ENCODE results near the gene BNIP3.

BNIP3 gene

DNA sequence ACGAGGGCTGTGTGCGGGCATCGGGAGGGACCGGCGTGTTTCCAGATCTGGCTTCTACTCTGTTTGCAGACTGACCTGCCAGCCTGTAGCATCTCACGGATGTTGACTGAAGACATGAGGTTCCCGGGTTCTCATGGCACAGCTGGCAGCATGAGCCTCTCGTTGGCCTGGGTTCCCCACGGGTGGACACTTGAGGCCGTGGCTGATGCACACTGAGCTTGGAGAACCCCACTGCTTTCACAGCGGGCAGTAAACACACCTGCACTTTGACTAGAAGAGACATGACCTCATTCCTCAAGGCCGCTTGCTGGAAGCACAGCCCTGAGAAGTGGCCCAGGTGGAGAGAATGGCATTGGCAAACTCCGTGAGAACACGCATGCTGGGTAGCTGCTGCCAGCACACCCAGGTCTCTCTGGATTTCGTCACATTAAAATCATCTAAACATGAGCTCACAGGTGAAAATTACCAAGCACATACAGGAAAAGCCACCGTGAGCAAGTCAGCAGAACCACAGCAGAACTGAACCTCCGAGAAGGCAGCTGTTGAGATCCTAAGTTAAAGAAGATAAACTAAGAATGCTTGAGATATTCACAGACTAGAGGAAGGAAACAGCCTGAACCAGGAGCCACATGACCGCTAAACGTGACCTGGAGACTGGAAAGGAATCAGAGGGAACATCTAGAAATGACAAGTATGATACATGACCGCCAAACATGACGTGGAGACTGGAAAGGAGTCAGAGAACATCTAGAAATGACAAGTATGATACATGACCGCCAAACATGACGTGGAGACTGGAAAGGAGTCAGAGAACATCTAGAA lies 32.5 kb downstream of the BNIP3 start:
- no peak for DNase-seq (ENCODE audit: low read depth)

DNA sequence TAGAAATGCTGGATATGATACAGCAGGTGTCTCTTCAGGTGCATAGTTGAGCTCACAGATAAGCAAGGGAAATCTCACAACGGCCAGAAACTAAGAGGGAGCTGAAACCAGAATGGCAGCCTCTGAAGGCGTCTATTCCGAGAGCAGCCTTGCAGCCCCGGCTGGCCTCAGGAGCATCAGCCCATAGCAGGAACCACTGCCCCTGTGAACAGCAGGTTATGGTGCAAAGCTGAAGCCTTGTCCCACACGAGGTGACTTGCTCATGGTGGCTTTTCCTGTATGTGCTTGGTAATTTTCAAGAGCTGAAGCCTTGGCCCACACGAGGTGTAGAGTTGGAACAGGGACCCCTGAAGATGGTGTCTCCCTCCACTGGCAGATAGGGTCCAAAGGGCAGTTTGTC lies 33.2 kb downstream of the BNIP3 start:
- DNase-seq (ENCODE audit: low read depth), result no peak

DNA sequence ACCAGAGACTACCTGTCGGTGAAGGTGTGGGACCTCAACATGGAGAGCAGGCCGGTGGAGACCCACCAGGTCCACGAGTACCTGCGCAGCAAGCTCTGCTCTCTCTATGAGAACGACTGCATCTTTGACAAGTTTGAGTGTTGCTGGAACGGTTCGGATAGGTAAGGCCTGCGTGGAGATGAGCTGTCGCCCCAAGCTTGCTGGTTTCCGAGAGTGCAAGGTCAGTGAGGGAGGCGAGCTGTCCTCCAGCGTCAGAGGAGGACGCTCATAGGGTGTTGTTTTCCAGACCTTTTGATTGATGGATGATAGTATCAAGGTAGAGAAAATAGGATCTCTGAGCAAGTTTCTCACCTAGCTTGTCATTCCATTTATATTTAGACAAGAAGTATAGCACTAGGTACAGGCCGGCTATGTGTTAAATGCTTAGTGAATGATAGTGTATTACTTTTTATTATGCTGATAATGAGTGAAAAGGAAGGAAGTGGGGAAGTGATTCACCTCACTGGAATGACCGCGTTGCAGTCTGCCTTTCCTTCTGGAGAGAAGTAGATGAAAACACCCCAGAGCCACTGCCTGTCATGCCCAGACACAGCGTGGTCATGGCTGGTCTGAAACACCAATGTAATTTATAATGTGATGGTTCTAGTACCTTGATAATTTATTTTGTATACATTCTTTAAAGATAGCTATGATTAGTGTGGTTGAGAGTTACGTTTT lies 33.9 kb downstream of the BNIP3 start:
- peak; percentile 73 for DNase-seq (ENCODE audit: low read depth)

DNA sequence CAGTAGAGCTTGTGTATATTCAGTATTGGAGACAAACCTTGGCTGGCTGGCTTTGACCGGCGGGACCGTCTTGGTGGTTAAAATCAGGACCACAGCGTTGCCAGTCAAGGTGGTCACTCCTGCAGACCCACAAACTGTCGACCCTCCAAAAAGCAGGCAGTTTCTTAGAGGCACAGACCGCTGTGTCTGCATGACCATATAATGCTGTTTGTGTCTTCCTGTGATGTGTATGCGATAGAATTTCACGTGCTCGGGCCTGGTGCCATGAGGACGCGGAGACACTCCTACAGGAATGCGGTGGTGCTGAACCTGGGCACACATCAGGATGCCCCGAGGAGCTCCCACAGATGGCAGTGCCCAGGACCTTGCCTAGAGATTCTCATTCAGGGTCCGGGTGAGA lies 34.8 kb downstream of the BNIP3 start:
- no peak for DNase-seq (ENCODE audit: low read depth)

DNA sequence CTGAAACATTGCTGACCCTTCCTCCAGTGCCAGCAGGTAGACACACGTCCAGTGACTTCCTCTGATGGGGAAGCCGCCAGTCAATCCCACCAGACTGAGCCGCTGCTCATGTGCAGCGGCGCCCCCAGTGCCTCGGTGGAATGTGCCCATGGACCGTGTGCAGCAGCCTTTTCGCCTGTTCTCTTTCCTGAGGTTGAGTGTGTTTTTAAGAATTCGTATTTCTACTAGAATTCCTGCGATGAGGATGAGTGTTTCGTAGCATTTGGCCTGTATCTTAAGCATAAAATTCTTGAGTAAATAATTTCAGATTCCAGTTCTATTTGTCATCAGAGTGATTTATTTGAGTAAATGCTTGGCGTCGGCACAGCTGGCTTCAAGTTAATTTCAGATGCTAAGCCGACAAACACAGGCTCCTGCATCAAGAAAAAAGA lies 35.4 kb downstream of the BNIP3 start:
- peak; percentile 89 for DNase-seq (ENCODE audit: low read depth)

DNA sequence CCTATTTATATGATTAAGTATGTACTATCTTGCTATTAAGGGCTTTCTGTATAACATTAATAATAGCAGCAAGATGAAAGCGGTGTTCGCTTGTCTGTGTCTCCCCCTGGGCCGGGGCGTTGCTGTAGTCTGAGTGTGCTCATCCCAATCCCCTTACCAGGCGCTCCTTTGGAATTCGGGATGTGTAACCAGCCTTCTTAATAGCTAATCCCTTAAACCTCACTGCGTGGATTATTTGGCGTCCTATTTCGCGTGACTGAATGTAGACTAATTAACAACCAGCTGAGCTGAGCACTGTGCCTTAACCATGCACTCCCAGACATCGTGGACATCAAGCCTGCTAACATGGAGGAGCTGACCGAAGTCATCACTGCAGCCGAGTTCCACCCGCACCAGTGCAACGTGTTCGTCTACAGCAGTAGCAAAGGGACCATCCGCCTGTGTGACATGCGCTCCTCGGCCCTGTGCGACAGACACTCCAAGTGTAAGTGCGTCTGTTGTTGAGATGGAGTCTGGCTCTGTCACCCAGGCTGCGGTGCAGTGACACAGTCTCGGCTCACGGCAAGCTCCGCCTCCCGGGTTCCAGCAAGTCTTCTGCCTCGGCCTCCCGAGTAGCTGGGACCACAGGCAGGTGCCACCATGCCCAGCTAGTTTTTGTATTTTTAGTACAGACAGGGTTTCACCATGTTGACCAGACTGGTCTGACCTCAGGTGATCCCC lies 36.6 kb downstream of the BNIP3 start:
- no peak for DNase-seq (ENCODE audit: low read depth)

DNA sequence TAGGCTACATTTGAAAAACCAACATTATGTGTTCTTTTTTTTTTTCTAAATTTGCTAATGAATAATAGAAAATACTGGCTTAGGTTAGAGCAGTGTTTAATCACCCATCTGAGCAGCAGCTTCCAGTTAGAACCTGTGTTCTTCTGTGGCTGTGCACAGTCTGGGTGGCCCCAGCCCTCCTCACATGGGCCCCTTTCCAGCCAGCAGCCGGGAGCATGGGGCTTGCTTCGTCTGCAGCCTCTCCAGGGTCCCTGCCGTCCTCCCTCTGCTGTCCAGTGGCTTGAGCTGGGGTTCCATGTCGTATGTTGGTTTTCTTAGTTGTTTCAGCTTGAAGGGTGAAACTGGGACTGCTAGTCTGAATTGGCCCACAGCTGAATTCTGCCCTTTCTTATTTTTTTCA lies 37.3 kb downstream of the BNIP3 start:
- DNase-seq (ENCODE audit: low read depth), result no peak

DNA sequence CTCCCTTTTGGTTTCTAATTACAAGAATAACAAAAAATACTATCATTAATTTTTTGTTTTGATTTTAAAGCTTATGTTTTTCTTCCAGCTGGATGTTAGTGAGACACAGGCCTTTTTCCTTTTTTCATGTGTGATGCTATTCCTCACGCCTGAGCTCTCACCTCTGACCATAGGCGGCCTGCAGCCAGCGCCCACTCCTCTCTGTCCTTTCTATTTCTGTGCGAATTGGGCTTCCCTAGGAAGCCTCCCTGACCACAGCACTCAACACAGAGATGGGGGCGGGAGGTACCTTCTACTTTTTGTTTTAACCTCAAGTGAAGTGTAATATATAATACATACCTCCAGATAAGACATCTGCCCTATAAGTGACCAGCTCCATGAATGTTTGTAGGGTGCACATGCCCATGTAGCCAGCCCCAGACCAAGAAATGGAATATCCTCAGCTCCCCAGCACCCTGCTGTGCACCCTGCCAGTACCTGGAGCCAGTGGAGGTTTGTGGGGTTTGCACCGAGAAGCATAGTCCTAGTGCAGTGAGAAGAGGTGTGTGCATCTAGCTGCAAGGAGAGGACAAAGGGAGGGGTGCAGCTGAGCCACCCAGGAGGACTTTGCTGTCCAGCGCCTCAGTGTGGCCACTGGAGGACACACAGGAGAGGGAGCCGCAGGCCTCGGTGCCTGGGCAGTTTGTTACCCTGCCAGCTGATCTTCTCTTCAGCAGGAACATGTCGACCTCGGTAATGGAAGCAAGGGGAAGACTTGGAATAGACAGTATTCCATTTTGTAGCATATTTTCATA lies 38.5 kb downstream of the BNIP3 start:
- DNase-seq (ENCODE audit: low read depth), result no peak

DNA sequence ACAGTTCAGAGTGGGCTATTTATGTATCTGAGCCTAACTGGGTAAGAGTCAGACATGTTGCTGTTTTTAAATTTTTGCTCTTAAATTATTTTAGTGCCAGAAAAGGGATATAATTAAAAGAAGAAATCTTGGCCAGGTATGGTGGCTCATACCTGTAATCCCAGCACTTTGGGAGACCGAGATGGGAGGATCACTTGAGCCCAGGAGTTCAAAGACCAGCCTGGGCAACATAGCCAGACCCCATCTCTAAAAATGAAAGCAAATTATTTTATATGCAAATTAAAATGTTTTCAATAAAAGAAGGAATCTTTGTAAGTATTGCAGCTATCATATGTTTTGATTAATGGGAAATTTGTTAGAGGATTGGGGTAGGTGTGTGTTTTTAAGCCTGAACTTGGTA lies 39.3 kb downstream of the BNIP3 start:
- DNase-seq (ENCODE audit: low read depth), result no peak

DNA sequence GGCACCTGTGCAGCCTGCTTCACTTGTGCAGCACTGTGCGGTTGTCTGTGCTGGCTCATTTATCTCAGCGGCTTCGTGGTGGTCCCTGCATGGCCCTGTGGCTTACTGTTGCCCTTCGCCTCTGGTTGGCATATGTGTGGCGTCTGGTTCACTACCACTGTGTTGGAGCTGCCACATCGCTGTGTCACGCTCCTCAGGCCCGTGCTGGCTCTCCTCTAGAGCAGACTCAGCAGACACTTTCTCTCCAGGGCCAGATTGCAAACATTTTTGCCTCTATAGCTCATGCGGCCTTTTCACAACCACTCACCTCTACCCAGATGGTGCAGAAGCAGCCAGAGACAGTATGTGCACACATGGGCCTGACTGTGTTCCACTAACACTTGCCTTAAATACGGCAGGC lies 43.0 kb downstream of the BNIP3 start:
- no peak for DNase-seq (ENCODE audit: low read depth)

DNA sequence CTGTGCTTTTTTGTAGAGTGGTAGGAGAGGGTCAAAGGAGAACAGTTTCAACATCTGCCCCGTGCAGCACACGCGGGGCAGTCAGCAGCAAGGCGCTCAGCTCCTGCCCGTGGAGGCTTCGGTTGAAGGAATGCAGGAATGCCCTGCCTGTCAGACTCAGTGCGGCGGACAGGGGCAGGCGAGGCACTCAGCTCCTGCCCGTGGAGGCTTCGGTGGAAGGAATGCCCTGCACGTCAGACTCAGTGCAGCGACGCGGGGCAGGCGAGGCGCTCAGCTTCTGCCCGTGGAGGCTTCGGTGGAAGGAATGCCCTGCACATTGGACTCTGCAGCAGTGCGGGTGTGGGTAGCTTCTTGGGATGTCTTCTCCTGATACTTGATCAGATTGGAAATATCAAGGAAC lies 43.9 kb downstream of the BNIP3 start:
- no peak for DNase-seq (ENCODE audit: low read depth)

DNA sequence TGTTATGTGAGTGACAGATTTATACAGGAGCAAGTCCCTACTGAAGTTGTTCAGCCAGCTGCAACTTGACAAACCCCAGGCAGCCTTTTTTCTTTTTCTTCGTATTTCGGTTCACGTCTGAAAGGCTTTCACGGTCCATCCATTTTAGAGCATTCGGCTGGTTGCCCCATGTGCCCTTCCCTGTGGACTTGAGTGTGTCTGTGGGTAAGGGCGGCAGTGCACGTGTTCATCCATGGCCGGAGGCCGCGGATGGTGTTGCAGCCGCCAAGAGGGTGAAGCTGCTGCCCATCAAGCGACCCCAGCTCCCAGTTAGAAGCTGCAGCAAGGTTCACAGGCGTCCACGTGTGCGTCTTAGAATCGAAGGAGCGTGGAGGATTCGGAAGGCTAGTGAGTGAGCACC lies 45.0 kb downstream of the BNIP3 start:
- no peak for DNase-seq (ENCODE audit: low read depth)

DNA sequence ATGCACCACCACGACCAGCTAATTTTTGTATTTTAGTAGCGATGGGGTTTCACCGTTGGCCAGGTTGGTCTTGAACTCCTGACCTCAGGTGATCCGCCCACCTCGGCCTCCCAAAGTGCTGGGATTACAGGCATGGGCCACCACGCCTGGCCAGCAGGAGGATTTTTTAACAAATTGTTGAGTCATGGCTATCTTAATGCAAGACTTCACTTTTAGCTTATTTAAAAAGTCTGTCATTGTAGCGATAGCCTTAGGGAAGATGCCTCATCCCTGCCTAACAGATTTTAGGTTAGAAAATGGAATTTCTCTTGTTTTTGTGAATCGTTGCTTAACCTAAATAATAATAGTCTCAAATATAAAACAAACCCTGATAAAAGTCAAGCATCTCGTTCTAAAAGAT lies 45.4 kb downstream of the BNIP3 start:
- DNase-seq (ENCODE audit: low read depth), result no peak

DNA sequence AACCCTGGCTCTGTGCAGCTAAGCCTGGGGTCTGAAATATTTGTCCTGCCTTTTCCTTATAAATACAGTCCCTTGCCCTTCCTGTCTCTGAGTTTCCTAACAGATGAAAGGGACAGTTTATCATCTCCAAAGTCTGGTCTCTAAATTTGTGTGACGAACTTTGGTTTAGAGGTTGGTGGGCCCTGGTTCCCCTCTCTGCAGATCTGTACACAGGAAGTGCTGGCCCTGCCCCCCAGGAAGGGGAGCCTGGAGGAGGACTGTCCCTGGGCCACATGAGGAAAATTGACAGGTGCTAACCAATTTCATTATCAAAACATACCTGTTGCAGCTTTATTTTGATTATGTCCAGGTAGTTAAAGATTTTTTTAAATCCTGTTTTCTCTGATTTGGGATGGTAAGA lies 46.5 kb downstream of the BNIP3 start:
- DNase-seq (ENCODE audit: low read depth), result no peak

DNA sequence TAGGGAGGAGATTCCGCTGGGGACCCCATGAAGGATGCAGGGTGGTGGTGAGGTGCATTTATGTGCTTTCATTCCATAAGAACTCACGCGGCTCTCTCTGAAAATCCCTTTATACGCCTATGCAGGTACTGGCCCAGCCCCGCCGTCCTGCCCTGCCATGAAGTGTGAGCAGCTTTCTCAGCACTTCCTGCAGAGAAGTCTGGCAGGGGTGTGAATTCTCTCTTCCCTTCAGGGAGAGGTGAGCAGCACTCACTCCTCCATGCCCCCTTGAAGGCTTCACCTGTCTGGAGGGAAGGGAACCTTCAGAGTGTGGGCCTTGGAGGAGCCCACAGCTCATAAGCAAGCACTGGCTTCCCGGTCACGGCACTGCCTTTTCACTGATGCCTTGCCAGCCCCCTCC lies 47.0 kb downstream of the BNIP3 start:
- no peak for DNase-seq (ENCODE audit: low read depth)

DNA sequence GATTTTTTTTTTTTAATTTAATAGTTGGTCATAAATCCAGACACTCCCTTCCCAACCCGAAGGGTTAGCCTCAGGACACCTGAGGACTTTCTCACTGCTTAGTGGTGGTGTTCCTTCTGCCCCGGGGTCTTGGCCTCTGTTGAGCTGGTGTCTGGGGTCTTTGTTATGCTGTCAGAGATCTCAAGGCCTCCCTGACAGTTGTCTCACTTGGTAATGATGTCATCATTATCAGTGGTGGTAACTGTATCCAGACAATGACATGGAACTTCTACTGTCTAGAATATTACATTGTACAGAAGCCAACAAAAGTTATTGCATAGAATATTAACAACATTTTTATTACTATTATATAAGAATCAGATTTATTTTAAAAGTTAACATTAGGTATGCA lies 48.0 kb downstream of the BNIP3 start:
- DNase-seq (ENCODE audit: low read depth), result no peak

DNA sequence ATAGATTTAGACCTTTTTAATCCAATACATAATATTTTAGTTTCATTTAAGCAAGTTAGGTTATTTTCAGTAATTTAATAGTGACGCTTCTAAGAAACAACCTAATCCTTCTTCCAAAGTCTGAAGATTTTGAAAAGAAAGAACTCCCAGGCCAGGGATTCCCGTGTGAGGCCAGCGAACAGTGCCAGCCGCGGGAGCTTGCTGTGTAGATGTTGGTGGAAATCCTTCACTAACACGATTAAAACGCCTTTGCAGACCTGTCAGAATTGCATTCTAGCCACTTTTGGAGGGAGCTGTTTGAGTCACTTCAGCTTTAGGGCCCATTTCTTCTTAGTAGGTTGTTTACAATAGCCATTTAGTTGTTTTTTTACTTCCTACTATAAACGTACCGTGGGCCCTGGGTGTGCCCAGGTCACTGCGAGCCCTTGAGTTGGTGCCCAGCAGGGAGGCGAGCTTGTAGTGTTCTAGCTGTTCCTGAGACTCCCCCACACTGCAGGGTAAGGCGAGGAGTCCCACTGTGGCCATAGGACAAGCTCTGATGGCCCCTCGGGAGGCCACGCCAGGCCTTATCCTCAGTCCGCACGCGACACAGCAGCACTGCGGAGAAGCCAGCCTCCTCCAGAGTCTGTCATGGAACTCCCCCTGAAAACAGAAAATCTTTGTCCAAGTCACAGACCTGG lies 48.6 kb downstream of the BNIP3 start:
- DNase-seq (ENCODE audit: low read depth), result no peak

DNA sequence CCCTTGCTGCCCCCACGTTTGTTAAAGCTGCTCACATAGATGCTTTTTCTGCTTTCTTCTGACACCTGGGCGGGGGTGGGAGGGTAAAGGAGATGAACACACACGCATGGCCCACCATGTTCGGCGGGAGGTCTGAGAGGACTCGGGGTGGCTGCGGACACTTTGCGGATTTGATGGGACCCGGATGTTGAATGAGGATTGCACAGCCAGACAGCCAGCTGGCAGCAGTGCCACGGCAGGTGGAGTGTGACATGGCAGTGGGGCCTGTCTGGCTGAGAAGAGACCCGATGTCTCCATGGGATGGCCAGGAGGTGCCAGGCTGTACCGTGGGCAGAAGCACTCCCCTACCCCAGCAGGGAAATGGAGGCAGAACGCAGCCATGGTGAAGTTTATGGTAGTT lies 49.7 kb downstream of the BNIP3 start:
- DNase-seq (ENCODE audit: low read depth), result no peak

DNA sequence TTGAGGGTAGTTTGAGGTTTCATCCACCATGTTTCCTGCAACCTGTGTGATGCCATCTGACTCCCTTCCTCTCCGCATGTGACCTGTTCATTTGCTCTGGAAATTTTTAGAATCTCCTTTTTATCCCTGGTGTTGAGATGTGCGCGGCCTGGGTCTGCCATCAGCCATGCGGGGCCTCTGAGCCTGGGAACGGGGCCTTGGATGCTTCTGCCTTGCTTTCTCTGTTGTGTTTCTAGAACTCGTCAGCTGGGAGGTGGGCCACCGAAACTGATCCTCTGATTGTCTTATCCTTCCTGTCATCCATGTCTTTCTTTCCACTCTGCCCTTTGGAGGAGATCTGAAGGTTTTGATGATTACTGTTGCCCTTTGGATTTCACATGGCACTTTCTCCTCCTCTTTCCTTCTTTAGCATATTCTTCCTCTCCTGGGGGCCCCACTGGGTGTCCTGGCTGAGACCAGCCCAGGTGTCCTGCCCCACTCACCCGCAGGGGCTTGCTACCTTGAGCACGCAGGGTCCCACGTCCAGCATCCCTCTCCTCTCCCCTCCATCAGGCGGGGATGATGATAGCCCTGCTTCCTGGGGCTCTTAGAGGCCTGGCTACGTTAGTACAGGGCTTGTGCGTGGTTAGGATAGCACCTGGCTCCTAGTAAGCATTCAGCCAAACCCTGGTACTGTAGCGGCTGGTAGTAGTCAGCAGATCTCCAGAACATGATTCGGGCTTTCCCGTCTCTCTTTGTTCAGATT lies 51.0 kb downstream of the BNIP3 start:
- DNase-seq (ENCODE audit: low read depth), result no peak

DNA sequence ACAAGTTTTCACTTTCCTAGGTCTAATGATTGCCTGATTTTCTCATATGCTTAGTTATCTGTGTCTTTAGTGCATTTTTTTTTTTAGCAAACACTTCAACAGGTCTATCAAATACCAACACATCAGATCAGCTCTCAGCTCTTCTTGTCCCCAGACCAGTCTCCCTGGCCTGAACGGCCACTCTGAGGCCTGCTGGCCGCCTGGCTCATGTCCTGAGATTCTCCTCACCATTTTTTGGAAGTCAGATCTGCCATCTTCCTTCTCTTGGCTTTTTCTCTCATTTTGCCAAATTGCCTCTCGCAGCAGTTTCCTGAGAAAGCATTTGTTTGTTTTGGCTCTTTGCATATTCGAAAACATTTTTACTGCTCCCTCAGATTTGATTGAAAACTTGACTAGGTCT lies 51.6 kb downstream of the BNIP3 start:
- DNase-seq (ENCODE audit: low read depth), result no peak
